ENCODE data around the gene ATP1B1. TPM values are rescaled to one million over a fixed set of nuclear protein-coding genes. Genes with fewer than 3 reads are reported as not detected.

Gene ATP1B1
- total and polyA plus RNA-seq, 2 donors (not counting 1 experiment from before 2014, with no cell fraction given) = 1.4 to 1.7 TPM

- H3K4me1 ChIP-seq (ENCODE audit: control insufficient read depth in 2 of 2, insufficient read depth in 2 of 2, low read length in 2 of 2) = no peaks in the 10 kb centered on the region
- Mint-ChIP-seq H3K4me3 (no peak overlapping the region), H3K27me3 (peaks cover 20% of the 10 kb centered on the region), H3K27ac (no peak overlapping the region), H3K4me1 (no peaks in the 10 kb centered on the region), H3K9me3 (ENCODE audit: insufficient read depth) (peaks cover 7% of the 10 kb centered on the region)
- no peak overlapping the region for H3K9ac ChIP-seq (ENCODE audit: low read length)
- no peak overlapping the region for H3K27ac ChIP-seq (ENCODE audit: low read length in 2 of 2)
- intact Hi-C loops (cut with micrococcal nuclease) = no loop called here
- H3K27me3 ChIP-seq (replicated peaks in 1 of 4; ENCODE audit: control extremely low read depth in 1 of 4, control insufficient read depth in 3 of 4, insufficient read depth in 4 of 4, low read length in 3 of 4) = peaks cover 0 to 3% (median 0%) of the 10 kb centered on the region in 4 experiments
- no peak overlapping the region for H2AFZ ChIP-seq (ENCODE audit: insufficient read depth, low read depth, low read length, poor library complexity, severe bottlenecking)
- H4K20me1 ChIP-seq (ENCODE audit: control insufficient read depth, insufficient read depth, low read length, poor library complexity, severe bottlenecking) = no peaks in the 10 kb centered on the region
- 11% methylated on average over 2 of the region's 4 CpGs for WGBS (ENCODE audit: insufficient coverage)
- H3K9me3 ChIP-seq (ENCODE audit: control extremely low read depth in 1 of 3, control insufficient read depth in 2 of 3, insufficient read depth in 1 of 3, low read length in 2 of 3) = no peaks in the 10 kb centered on the region
- H3K79me2 ChIP-seq (ENCODE audit: control insufficient read depth, insufficient read depth, low read length) = no peaks in the 10 kb centered on the region
- ChIA-PET POLR2A (no interaction called here), CTCF (no interaction called here)
- no peaks in the 10 kb centered on the region for H3K36me3 ChIP-seq (replicated peaks in 1 of 2; ENCODE audit: control extremely low read depth in 1 of 2, control insufficient read depth in 1 of 2, extremely low read depth in 1 of 2, insufficient read depth in 2 of 2, low read length in 1 of 2)
- no peak for ATAC-seq (ENCODE audit: low read depth)
- DNase-seq = no peak
- no peak overlapping the region for H3K4me2 ChIP-seq (replicated peaks; ENCODE audit: low read depth, low read length, poor library complexity, severe bottlenecking)
- no peak for TF ChIP-seq EZH2 (IDR thresholded peaks at IDR 0.05; ENCODE audit: borderline replicate concordance, insufficient read depth, low read depth, low read length, poor library complexity, severe bottlenecking)
- no peak for TF ChIP-seq CTCF (IDR thresholded peaks at IDR 0.05)
- no peak overlapping the region for H3K4me3 ChIP-seq (ENCODE audit: control extremely low read depth in 1 of 5, extremely low read depth in 1 of 5, insufficient read depth in 1 of 5, low read depth in 2 of 5, low read length in 4 of 5)
Measured at GRCh38 chr1:169060919-169061639, 45.4 kb upstream of the ATP1B1 start.

DNA sequence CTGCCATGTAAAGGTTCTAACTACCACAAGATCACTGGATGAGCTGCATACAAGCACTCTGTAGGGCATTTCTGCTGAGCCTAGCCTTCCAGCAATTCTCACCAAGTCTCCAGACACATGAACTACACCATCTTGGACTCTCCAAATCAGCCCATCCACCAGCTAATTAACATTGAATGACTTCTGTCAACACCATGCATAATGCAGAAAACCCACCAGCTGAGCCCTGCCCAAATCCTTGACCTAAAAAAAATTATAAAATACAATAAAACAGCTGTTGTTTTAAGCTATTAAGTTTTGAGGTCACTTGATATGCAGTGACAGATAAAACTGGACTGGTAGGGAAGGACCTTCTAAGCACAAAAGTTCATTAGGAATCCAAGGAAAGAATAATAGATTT is 44.3 kb upstream of the ATP1B1 start:
- Histone ChIP-seq H3K9ac (ENCODE audit: low read length) (no peak overlapping the region), H3K36me3 (replicated peaks in 1 of 2; ENCODE audit: control extremely low read depth in 1 of 2, control insufficient read depth in 1 of 2, extremely low read depth in 1 of 2, insufficient read depth in 2 of 2, low read length in 1 of 2) (no peaks in the 10 kb centered on the region), H3K27ac (ENCODE audit: low read length in 2 of 2) (no peak overlapping the region), H3K9me3 (ENCODE audit: control extremely low read depth in 1 of 3, control insufficient read depth in 2 of 3, insufficient read depth in 1 of 3, low read length in 2 of 3) (peaks cover 0 to 3% (median 0%) of the 10 kb centered on the region in 3 donors), H4K20me1 (ENCODE audit: control insufficient read depth, insufficient read depth, low read length, poor library complexity, severe bottlenecking) (no peaks in the 10 kb centered on the region), H3K4me3 (ENCODE audit: control extremely low read depth in 1 of 5, extremely low read depth in 1 of 5, insufficient read depth in 1 of 5, low read depth in 2 of 5, low read length in 4 of 5) (no peak overlapping the region), H3K79me2 (ENCODE audit: control insufficient read depth, insufficient read depth, low read length) (no peaks in the 10 kb centered on the region), H3K4me2 (replicated peaks; ENCODE audit: low read depth, low read length, poor library complexity, severe bottlenecking) (no peak overlapping the region), H3K27me3 (replicated peaks in 1 of 4; ENCODE audit: control extremely low read depth in 1 of 4, control insufficient read depth in 3 of 4, insufficient read depth in 4 of 4, low read length in 3 of 4) (peaks cover 0 to 3% (median 0%) of the 10 kb centered on the region in 4 experiments), H3K4me1 (ENCODE audit: control insufficient read depth in 2 of 2, insufficient read depth in 2 of 2, low read length in 2 of 2) (no peaks in the 10 kb centered on the region), H2AFZ (ENCODE audit: insufficient read depth, low read depth, low read length, poor library complexity, severe bottlenecking) (no peak overlapping the region)
- ChIA-PET POLR2A (no interaction called here), CTCF (no interaction called here)
- DNase-seq (no peak), ATAC-seq (ENCODE audit: low read depth) (no peak)
- H3K4me3 Mint-ChIP-seq = no peak overlapping the region
- H3K4me1 Mint-ChIP-seq = no peaks in the 10 kb centered on the region
- intact Hi-C loops (cut with micrococcal nuclease) = no loop called here
- H3K9me3 Mint-ChIP-seq (ENCODE audit: insufficient read depth) = peaks cover 7% of the 10 kb centered on the region
- H3K27me3 Mint-ChIP-seq = peaks cover 16% of the 10 kb centered on the region
- no peak overlapping the region for H3K27ac Mint-ChIP-seq
- no peak for TF ChIP-seq EZH2 (IDR thresholded peaks at IDR 0.05; ENCODE audit: borderline replicate concordance, insufficient read depth, low read depth, low read length, poor library complexity, severe bottlenecking)
